IPS-NIHi11 (cell line): Measurements from ENCODE around the gene IL31.
A peak's percentile ranks its signal among the peaks of the same experiment; 100 is the strongest.

Experiments
- DNase-seq: peaks from one replicate; pipeline ENCODE4 v3.0.0; 2012; ENCODE audit warnings: mixed read lengths, low spot score

The IL31 gene

GRCh38 chr12:122128481-122128880, 45.5 kb downstream of the IL31 start:
- no peak for DNase-seq

- no peak for DNase-seq
These were observed 46.2 kb downstream of the IL31 start for GRCh38 chr12:122127839-122128238.

GRCh38 chr12:122126713-122127597, 47.1 kb downstream of the IL31 start:
- no peak for DNase-seq

GRCh38 chr12:122126342-122126635, 47.7 kb downstream of the IL31 start:
- DNase-seq = no peak

- no peak for DNase-seq
These were observed 48.3 kb downstream of the IL31 start for GRCh38 chr12:122125452-122126341.

GRCh38 chr12:122124370-122124769, 49.7 kb downstream of the IL31 start:
- no peak for DNase-seq

- DNase-seq = no peak
These were observed 50.3 kb downstream of the IL31 start for GRCh38 chr12:122123761-122124145.

GRCh38 chr12:122123051-122123760, 50.8 kb downstream of the IL31 start:
- peak; percentile 84 for DNase-seq
